ENCODE results near the gene MLLT3. TPM values are rescaled to one million over a fixed set of nuclear protein-coding genes. Genes with fewer than 3 reads are reported as not detected.

The MLLT3 gene
- total and polyA plus RNA-seq, 2 of the 13 experiments (the other 11 are each of a cell fraction or from before 2014, with no cell fraction given) = 12.3 to 12.6 TPM

GRCh38 chr9:20479419-20480155 is 142.7 kb downstream of the MLLT3 start (continued):
- no peak for TF ChIP-seq REST (IDR thresholded peaks at IDR 0.05; ENCODE audit: borderline replicate concordance in 1 of 2, low read depth in 1 of 2, low read length in 2 of 2)
- no peak for TF ChIP-seq MEIS1 (CRISPR knock-in tag; IDR thresholded peaks at IDR 0.05; ENCODE audit: borderline replicate concordance)

- H3K9me3 ChIP-seq (ENCODE audit: low read length) = no peaks in the 10 kb centered on the region
- FAIRE-seq (no peak), DNase-seq (ENCODE audit: low spot score) (peak; percentile 15), ATAC-seq (no peak)
- WGBS (ENCODE audit: low lambda C conversion rate) = 52% methylated on average over 2 of the region's 2 CpGs
- TF ChIP-seq CTCF (CRISPR knock-in tag; IDR thresholded peaks at IDR 0.05) = 0 out of 2 replicates have a peak, but pooled peaks have one; percentile 6
- TF ChIP-seq ONECUT2 (CRISPR knock-in tag; IDR thresholded peaks at IDR 0.05) = no peak
- intact Hi-C loops (cut with micrococcal nuclease; ENCODE audit: unreplicated experiment) = loop anchor here (5.0 kb wide), 1 partner anchor 144 kb away; the partner anchor contains the start of gene MLLT3
- peaks cover 46% of the 10 kb centered on the region for H3K4me1 ChIP-seq (ENCODE audit: insufficient read depth, low read length)
- no peaks in the 10 kb centered on the region for H3K36me3 ChIP-seq (replicated peaks in 1 of 2; ENCODE audit: control insufficient read depth in 1 of 2, insufficient read depth in 2 of 2, low read length in 2 of 2)
- H3K27me3 ChIP-seq (ENCODE audit: control insufficient read depth in 1 of 2, insufficient read depth in 2 of 2, low read length in 2 of 2) = no peaks in the 10 kb centered on the region
- no peak overlapping the region for H3K9ac ChIP-seq (ENCODE audit: insufficient read depth, low read depth, low read length)
- no peak overlapping the region for H3K27ac ChIP-seq (ENCODE audit: extremely low read length, insufficient read depth, low read length)
- ChIA-PET CTCF (ENCODE audit: low intra/inter-chr PET ratio, low total read pairs) (no interaction called here), POLR2A (no interaction called here)
- H3K79me2 ChIP-seq (ENCODE audit: insufficient read depth, low read length) = peaks cover 2% of the 10 kb centered on the region
- H3K4me2 ChIP-seq (ENCODE audit: low read depth, low read length) = no peak overlapping the region
- H4K20me1 ChIP-seq (ENCODE audit: insufficient read depth, low read length) = no peaks in the 10 kb centered on the region
- BruUV-seq (replicated peaks) = no TSS peak
- H2AFZ ChIP-seq (ENCODE audit: low read length) = no peak overlapping the region
- in situ Hi-C loops (cut with HindIII; ENCODE audit: extremely low pct_ligation_motif_present, low pct_unique_long_range_greater_than_20kb) = no loop called here
- no peak overlapping the region for H3K4me3 ChIP-seq (replicated peaks in 1 of 3; ENCODE audit: insufficient read depth in 1 of 3, low read depth in 2 of 3, low read length in 3 of 3)
Observed at GRCh38 chr9:20478786-20479185, 143.5 kb downstream of the MLLT3 start.

Data from HepG2 (cell line).